ENCODE data around the gene SNX30.

SNX30 gene

GRCh38 chr9:112885324-112885723, 134.8 kb downstream of the SNX30 start:
- DNase-seq (ENCODE audit: low spot score): no peak

GRCh38 chr9:112886351-112886750, 135.8 kb downstream of the SNX30 start:
- DNase-seq (ENCODE audit: low spot score): no peak

- no peak for DNase-seq (ENCODE audit: low spot score)
Observed at GRCh38 chr9:112887381-112887780, 136.8 kb downstream of the SNX30 start.

- DNase-seq (ENCODE audit: low spot score): no peak
Observed at GRCh38 chr9:112890106-112891081, 139.8 kb downstream of the SNX30 start, which contains the start of gene SLC46A2. TSS of gene SLC46A2 (minus strand) at chr9:112890876. CDS start at chr9:112890681, 195 bp downstream.

GRCh38 chr9:112891521-112891920, 141.0 kb downstream of the SNX30 start:
- DNase-seq (ENCODE audit: low spot score): no peak

- no peak for DNase-seq (ENCODE audit: low spot score)
Observed at GRCh38 chr9:112892981-112893380, 142.4 kb downstream of the SNX30 start.

GRCh38 chr9:112894041-112894440, 143.5 kb downstream of the SNX30 start:
- DNase-seq (ENCODE audit: low spot score): no peak

- DNase-seq (ENCODE audit: low spot score): no peak
Observed at GRCh38 chr9:112894699-112895098, 144.1 kb downstream of the SNX30 start.

GRCh38 chr9:112896131-112896530, 145.6 kb downstream of the SNX30 start:
- DNase-seq (ENCODE audit: low spot score): no peak

- no peak for DNase-seq (ENCODE audit: low spot score)
Observed at GRCh38 chr9:112898872-112899311, 148.3 kb downstream of the SNX30 start.

- DNase-seq (ENCODE audit: low spot score): no peak
Observed at GRCh38 chr9:112900488-112900887, 149.9 kb downstream of the SNX30 start.

- no peak for DNase-seq (ENCODE audit: low spot score)
Observed at GRCh38 chr9:112900901-112901300, 150.3 kb downstream of the SNX30 start.

GRCh38 chr9:112905084-112905483, 154.5 kb downstream of the SNX30 start:
- DNase-seq (ENCODE audit: low spot score): no peak

- no peak for DNase-seq (ENCODE audit: low spot score)
Observed at GRCh38 chr9:112911736-112912135, 161.2 kb downstream of the SNX30 start.

- no peak for DNase-seq (ENCODE audit: low spot score)
Observed at GRCh38 chr9:112912636-112913035, 162.1 kb downstream of the SNX30 start.

GRCh38 chr9:112913326-112913725, 162.8 kb downstream of the SNX30 start:
- DNase-seq (ENCODE audit: low spot score): no peak

- no peak for DNase-seq (ENCODE audit: low spot score)
Observed at GRCh38 chr9:112914524-112914923, 164.0 kb downstream of the SNX30 start.

GRCh38 chr9:112917047-112917986, 166.8 kb downstream of the SNX30 start:
- DNase-seq (ENCODE audit: low spot score): no peak

GRCh38 chr9:112917987-112918362, 167.4 kb downstream of the SNX30 start:
- no peak for DNase-seq (ENCODE audit: low spot score)

GRCh38 chr9:112921549-112921948, 171.0 kb downstream of the SNX30 start:
- peak; percentile 17 for DNase-seq (ENCODE audit: low spot score)
